DND-41 (cell line): Measurements from ENCODE around the gene SLC35B1.

Experiments
- ATAC-seq: fragments of 200-7000 bp; cut with Tn5 transposase; 3 replicates; pipeline ENCODE4 v1.9.1; 2021; ENCODE audit warnings: low read depth; ENCODE audit not compliant: insufficient read depth
- DNase-seq: peaks from one replicate; pipeline ENCODE4 v3.0.0-alpha.2; 2020
- H2AFZ ChIP-seq: 2 replicates; pipeline ENCODE4 v1.6.0; 2012; ENCODE audit warnings: low read depth, low read length
- H3K27ac ChIP-seq: 2 replicates; pipeline ENCODE4 v1.5.1; 2012; ENCODE audit warnings: low read length, inconsistent platforms
- H3K27me3 ChIP-seq: fragments of 200-600 bp; sonication (generic); 2 replicates; pipeline ENCODE4 v1.6.0; 2012; ENCODE audit warnings: low read length, mild to moderate bottlenecking, inconsistent platforms; ENCODE audit not compliant: insufficient read depth, poor library complexity
- H3K36me3 ChIP-seq: 2 replicates; pipeline ENCODE4 v1.5.1; 2012; ENCODE audit warnings: low read length, inconsistent platforms; ENCODE audit not compliant: insufficient read depth
- H3K4me1 ChIP-seq: 2 replicates; pipeline ENCODE4 v1.5.1; 2012; ENCODE audit warnings: mild to moderate bottlenecking, low read length; ENCODE audit not compliant: insufficient read depth
- H3K4me2 ChIP-seq: 2 replicates; pipeline ENCODE4 v1.6.0; 2012; ENCODE audit warnings: mild to moderate bottlenecking, moderate library complexity, low read length, inconsistent platforms; ENCODE audit not compliant: insufficient read depth
- H3K4me3 ChIP-seq, 2 experiments: fragments of 200-600 bp in 1 of 2; shearing (Covaris generic) in 1 of 2; 2 replicates each; pipeline ENCODE4 v1.5.1; 2012 to 2016; ENCODE audit warnings: inconsistent platforms in 2 of 2, low read length in 2 of 2, mild to moderate bottlenecking in 2 of 2, low read depth in 1 of 2, moderate library complexity in 1 of 2
- H3K79me2 ChIP-seq: 2 replicates; pipeline ENCODE4 v1.6.0; 2012; ENCODE audit warnings: low read length, inconsistent platforms; ENCODE audit not compliant: insufficient read depth
- H3K9ac ChIP-seq: 2 replicates; pipeline ENCODE4 v1.6.0; 2012; ENCODE audit warnings: low read depth, mild to moderate bottlenecking, inconsistent platforms, low read length, moderate library complexity
- H3K9me3 ChIP-seq: 2 replicates; pipeline ENCODE4 v1.5.1; 2012; ENCODE audit warnings: low read length, moderate library complexity, mild to moderate bottlenecking, inconsistent platforms; ENCODE audit not compliant: insufficient read depth, severe bottlenecking
- H4K20me1 ChIP-seq: 2 replicates; pipeline ENCODE4 v1.6.0; 2012; ENCODE audit warnings: low read length; ENCODE audit not compliant: insufficient read depth
- CTCF ChIP-seq: IDR thresholded peaks from 2 replicates; pipeline ENCODE4 v1.5.1; 2012; ENCODE audit warnings: borderline replicate concordance, low read length, moderate library complexity, mild to moderate bottlenecking; ENCODE audit not compliant: poor library complexity, severe bottlenecking; ENCODE audit errors: extremely low read depth
- EZH2 ChIP-seq: IDR thresholded peaks from 3 replicates; pipeline ENCODE4 v1.6.1; 2012; ENCODE audit warnings: borderline replicate concordance, low read depth, mild to moderate bottlenecking, moderate library complexity, low read length, inconsistent platforms; ENCODE audit not compliant: severe bottlenecking

The SLC35B1 gene

GRCh38 chr17:49691677-49692191, 16.0 kb downstream of the SLC35B1 start:
- Histone ChIP-seq H3K4me2 (no peak overlapping the region), H3K79me2 (no peaks in the 10 kb centered on the region), H3K4me3 (no peak overlapping the region), H3K27me3 (no peaks in the 10 kb centered on the region), H2AFZ (no peak overlapping the region), H4K20me1 (no peaks in the 10 kb centered on the region), H3K9me3 (no peaks in the 10 kb centered on the region), H3K4me1 (peaks cover 22% of the 10 kb centered on the region), H3K9ac (no peak overlapping the region), H3K27ac (no peak overlapping the region), H3K36me3 (no peaks in the 10 kb centered on the region)
- no peak for TF ChIP-seq EZH2
- no peak for TF ChIP-seq CTCF
- ATAC-seq (no peak), DNase-seq (no peak)

- H3K27ac ChIP-seq: no peak overlapping the region
- H3K9ac ChIP-seq: no peak overlapping the region
- no peak overlapping the region for H3K4me2 ChIP-seq
- H3K4me3 ChIP-seq: no peak overlapping the region
- H3K27me3 ChIP-seq: no peaks in the 10 kb centered on the region
- H4K20me1 ChIP-seq: no peaks in the 10 kb centered on the region
- peaks cover 22% of the 10 kb centered on the region for H3K4me1 ChIP-seq
- ATAC-seq: no peak
- no peaks in the 10 kb centered on the region for H3K79me2 ChIP-seq
- H3K9me3 ChIP-seq: no peaks in the 10 kb centered on the region
- no peaks in the 10 kb centered on the region for H3K36me3 ChIP-seq
- no peak overlapping the region for H2AFZ ChIP-seq
- TF ChIP-seq CTCF (no peak), EZH2 (no peak)
- no peak for DNase-seq
Observed at GRCh38 chr17:49691086-49691676, 16.6 kb downstream of the SLC35B1 start.

- DNase-seq (no peak), ATAC-seq (no peak)
- H3K27me3 ChIP-seq: no peaks in the 10 kb centered on the region
- H3K4me3 ChIP-seq: no peak overlapping the region
- H4K20me1 ChIP-seq: no peaks in the 10 kb centered on the region
- no peaks in the 10 kb centered on the region for H3K36me3 ChIP-seq
- no peak overlapping the region for H3K27ac ChIP-seq
- no peak overlapping the region for H3K9ac ChIP-seq
- no peak overlapping the region for H3K4me2 ChIP-seq
- peaks cover 22% of the 10 kb centered on the region for H3K4me1 ChIP-seq
- H3K79me2 ChIP-seq: no peaks in the 10 kb centered on the region
- no peaks in the 10 kb centered on the region for H3K9me3 ChIP-seq
- TF ChIP-seq CTCF (no peak), EZH2 (no peak)
- no peak overlapping the region for H2AFZ ChIP-seq
Observed at GRCh38 chr17:49690256-49690655, 17.5 kb downstream of the SLC35B1 start.
